Astrocyte of the cerebellum (primary cell): ENCODE results near the gene CCL3.
A peak's percentile ranks its signal among the peaks of the same experiment; 100 is the strongest.

Source experiments
- DNase-seq: peaks from one replicate; pipeline ENCODE4 v3.0.0-alpha.2; 2011; ENCODE audit warnings: low read depth
- H3K4me3 ChIP-seq: 2 replicates; pipeline ENCODE4 v1.5.1; 2011; ENCODE audit warnings: mild to moderate bottlenecking, low read depth, low read length, moderate library complexity
- in situ Hi-C: cut with HindIII; loops from 2 replicates; pipeline ENCODE4 v1.10.0; 2017; ENCODE audit warnings: low sequenced_read_pairs
- TF ChIP-seq, protein P1 (sequence below): IDR thresholded peaks from 2 replicates; pipeline ENCODE4 v1.5.1; 2012; ENCODE audit warnings: low read length, low read depth, moderate library complexity, mild to moderate bottlenecking; ENCODE audit errors: missing control alignments

CCL3 gene

DNA sequence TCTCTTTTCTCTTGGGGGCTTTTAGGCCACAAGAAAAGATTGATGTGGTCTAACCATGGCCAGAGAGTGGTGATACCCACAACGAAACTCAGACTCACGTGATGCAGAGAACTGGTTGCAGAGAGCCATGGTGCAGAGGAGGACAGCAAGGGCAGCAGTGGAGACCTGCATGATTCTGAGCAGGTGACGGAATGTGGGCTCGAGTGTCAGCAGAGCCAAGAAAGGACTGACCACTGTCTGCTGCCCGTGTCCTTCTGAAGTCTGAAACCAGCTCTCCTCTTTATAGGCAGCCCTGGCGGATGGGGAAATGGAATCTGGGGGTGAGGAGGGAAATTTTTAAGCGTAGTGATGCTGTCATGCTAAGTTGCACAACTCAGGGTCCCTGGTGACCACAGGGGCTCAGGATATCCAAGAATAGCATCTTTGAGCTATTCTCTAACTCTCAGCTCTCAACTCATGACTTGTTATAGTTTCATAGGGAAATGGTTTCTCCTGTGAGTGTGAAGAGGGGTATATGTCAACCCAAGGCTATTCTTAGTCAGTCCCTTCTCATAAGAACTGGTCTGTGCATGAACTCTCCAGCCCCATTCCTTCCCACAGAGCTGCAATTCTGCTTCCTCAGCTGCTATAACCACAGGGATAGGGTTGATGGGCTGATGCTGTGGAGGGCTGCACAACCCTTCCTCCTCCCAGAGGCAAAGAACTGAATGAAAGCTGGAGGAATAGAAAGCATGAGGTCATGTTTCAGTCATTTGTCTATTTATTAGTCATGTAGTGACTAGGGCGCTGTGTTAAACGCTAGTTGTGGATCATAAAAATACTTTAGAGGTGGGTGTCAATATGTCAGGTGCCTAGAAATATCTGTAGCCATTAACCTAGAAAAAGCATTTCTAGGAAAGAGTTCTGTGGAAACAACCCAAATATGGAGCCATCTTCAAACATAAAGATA lies at the start of gene CCL3:
Gene CCL3 (minus strand): TSS at position 256 of the 949 bp plus-strand sequence. CDS start 85 bp downstream, at position 171.
- DNase-seq, result no peak
- TF ChIP-seq, protein P1, sequence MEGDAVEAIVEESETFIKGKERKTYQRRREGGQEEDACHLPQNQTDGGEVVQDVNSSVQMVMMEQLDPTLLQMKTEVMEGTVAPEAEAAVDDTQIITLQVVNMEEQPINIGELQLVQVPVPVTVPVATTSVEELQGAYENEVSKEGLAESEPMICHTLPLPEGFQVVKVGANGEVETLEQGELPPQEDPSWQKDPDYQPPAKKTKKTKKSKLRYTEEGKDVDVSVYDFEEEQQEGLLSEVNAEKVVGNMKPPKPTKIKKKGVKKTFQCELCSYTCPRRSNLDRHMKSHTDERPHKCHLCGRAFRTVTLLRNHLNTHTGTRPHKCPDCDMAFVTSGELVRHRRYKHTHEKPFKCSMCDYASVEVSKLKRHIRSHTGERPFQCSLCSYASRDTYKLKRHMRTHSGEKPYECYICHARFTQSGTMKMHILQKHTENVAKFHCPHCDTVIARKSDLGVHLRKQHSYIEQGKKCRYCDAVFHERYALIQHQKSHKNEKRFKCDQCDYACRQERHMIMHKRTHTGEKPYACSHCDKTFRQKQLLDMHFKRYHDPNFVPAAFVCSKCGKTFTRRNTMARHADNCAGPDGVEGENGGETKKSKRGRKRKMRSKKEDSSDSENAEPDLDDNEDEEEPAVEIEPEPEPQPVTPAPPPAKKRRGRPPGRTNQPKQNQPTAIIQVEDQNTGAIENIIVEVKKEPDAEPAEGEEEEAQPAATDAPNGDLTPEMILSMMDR, result no peak
- in situ Hi-C loops, result loop anchor here (25.0 kb wide), 1 partner anchor 397 kb away; the partner anchor contains the start of gene ZNHIT3
- H3K4me3 ChIP-seq, result no peak within 1 kb of the TSS

DNA sequence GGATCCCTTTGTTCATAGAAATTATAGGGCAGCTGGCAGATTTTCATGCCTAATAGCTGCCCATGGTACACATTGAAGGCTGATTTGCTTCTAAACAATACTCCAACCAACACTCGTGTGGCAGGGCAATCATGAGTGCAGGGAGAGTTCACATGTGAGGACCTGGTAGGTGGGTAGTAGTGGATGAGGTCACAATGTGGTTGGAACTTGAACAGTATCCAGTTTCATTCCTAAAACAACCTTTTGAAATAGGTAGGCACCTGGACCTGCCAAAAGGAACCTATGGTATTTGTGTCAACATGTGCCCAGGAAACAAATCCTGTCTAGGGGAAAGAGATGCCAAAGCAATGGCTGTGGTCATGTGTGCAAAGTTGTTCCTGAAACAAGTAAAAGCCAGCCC lies 46.5 kb upstream of the CCL3 start:
- TF ChIP-seq, protein P1, result no peak
- no peak for DNase-seq
- H3K4me3 ChIP-seq, result no peak overlapping the region
- in situ Hi-C loops, result no loop called here

DNA sequence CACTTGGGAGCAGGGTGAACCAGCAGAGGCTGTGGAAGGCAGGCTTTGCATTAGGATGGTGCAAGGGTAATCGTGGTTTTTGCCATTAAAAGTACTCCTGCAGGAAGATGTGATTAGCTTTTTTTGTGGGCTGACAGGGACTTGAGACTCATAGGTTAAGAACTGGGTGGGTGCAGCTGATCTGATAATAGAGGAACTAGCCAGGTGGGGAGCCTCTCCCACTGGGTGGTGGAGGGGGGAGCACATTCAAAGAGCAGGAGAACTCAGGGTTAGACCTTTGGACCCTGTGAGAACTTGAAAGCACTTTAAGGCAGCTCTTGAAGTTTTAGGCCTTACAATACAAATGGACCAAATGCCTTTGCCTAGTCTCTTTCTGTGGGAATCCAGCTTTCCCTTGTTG lies 46.1 kb upstream of the CCL3 start:
- no peak overlapping the region for H3K4me3 ChIP-seq
- in situ Hi-C loops, result no loop called here
- TF ChIP-seq, protein P1, result no peak
- DNase-seq, result no peak

DNA sequence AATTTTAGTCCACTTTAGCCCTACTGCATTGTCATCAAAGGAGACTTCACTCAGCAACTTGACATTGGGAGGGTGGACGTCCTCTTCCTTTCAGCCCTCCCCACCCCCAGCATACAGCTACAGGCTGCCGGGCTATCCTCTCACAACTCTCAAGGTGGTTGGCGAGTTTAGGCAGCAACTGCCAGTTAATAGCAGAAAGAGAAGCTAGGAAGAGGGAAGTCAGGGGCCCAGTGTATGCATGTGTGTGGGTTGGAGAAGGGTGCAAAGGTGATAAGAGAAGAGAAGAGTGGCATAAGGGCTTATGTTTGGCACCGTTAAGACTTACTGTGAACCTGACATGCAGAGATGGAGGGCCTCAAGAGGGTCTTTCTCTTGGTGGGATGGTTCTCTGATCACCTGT lies 45.5 kb upstream of the CCL3 start:
- in situ Hi-C loops, result no loop called here
- H3K4me3 ChIP-seq, result no peak overlapping the region
- TF ChIP-seq, protein P1, result no peak
- DNase-seq, result no peak

DNA sequence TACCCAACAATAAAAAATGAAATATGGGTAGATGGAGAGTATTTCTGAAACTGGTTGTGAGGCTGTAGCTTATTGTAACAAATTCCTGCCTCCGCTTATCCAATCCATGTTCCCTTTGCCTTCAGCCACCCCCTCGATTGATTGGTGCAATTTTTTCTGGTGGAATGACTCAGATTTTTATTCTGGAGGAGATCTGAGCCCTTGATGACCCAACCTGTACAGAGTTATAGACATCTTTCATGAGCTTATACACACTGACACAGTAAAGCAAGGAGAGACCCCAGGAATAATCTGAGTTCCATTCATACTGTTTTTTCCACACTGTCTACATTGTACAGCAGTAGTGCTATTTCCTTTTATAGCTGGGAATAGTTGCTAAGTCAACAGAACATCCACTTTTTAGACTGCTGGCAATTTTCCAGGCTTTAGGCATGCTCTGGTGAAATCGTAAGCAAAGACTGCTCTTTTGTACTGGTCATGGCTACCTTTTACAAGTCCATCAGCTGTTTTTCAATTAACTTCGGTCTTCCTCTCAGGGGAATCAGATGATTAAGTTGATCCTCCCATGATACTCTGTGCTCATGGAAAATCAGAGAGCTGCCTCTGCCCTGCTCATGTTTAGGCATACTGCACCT lies 43.8 kb upstream of the CCL3 start:
- peak; percentile 45 for DNase-seq
- TF ChIP-seq, protein P1, result no peak
- no peak overlapping the region for H3K4me3 ChIP-seq
- in situ Hi-C loops, result no loop called here

DNA sequence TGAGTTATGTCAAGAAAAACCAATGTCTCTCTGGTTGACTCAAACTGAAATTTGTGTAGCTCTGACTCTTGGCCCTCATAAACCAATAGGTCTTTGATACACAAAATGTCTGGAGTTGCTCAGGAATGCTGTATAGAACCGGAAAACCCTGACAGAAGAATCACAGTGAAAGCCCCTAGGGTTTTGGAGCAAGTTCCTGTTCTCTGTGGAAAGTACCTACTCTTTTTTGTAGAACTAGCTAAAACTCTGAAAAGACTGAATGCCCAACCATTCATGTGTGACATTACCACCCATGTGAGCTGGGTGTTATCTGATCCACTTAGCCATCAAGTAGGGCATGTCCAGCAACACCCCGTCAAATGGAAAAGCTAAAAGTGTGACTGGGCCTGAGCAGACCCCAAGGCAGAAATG lies 42.5 kb upstream of the CCL3 start:
- DNase-seq, result no peak
- TF ChIP-seq, protein P1, result no peak
- in situ Hi-C loops, result no loop called here
- no peak overlapping the region for H3K4me3 ChIP-seq
